MM.1S (cell line): ENCODE measurements around the gene ASCL1.

ENCODE experiments used
- DNase-seq: peaks from one replicate; pipeline ENCODE4 v3.0.0-alpha.2; 2015
- H2AFZ ChIP-seq: fragments of 300-600 bp; sonication (generic); 2 replicates; pipeline ENCODE4 v1.6.0; 2016; ENCODE audit warnings: antibody characterized with exemption, low read length
- H3F3A ChIP-seq: fragments of 300-600 bp; sonication (generic); 2 replicates; pipeline ENCODE4 v1.6.1; 2016; ENCODE audit warnings: mild to moderate bottlenecking, antibody characterized with exemption, low read length, moderate library complexity, mixed read lengths; ENCODE audit not compliant: insufficient read depth
- H3K27ac ChIP-seq: fragments of 300-600 bp; sonication (generic); 2 replicates; pipeline ENCODE4 v1.5.1; 2016; ENCODE audit warnings: mild to moderate bottlenecking, low read length
- H3K27me3 ChIP-seq: fragments of 300-600 bp; sonication (generic); replicated peaks from 2 replicates; pipeline ENCODE4 v1.6.0; 2016; ENCODE audit warnings: low read length; ENCODE audit not compliant: insufficient read depth
- H3K36me3 ChIP-seq: fragments of 300-600 bp; sonication (generic); replicated peaks from 2 replicates; pipeline ENCODE4 v1.6.1; 2016; ENCODE audit warnings: mild to moderate bottlenecking, low read length, mixed read lengths; ENCODE audit not compliant: insufficient read depth
- H3K4me1 ChIP-seq: fragments of 300-600 bp; sonication (generic); 2 replicates; pipeline ENCODE4 v1.6.1; 2016; ENCODE audit warnings: low read length, mixed read lengths
- H3K4me2 ChIP-seq: fragments of 300-600 bp; sonication (generic); 2 replicates; pipeline ENCODE4 v1.6.0; 2016; ENCODE audit warnings: low read depth, low read length
- H3K4me3 ChIP-seq: fragments of 300-600 bp; sonication (generic); 2 replicates; pipeline ENCODE4 v1.5.1; 2016; ENCODE audit warnings: low read length, mixed read lengths
- H3K79me2 ChIP-seq: fragments of 300-600 bp; sonication (generic); 2 replicates; pipeline ENCODE4 v1.6.1; 2016; ENCODE audit warnings: mixed run types, low read length, mixed read lengths
- H3K9ac ChIP-seq: fragments of 300-600 bp; sonication (generic); 2 replicates; pipeline ENCODE4 v1.6.1; 2016; ENCODE audit warnings: low read length, mixed read lengths
- H3K9me2 ChIP-seq: fragments of 300-600 bp; sonication (generic); replicated peaks from 2 replicates; pipeline ENCODE4 v1.6.1; 2016; ENCODE audit warnings: mild to moderate bottlenecking, low read length, mixed read lengths; ENCODE audit not compliant: insufficient read depth
- H3K9me3 ChIP-seq: fragments of 300-600 bp; sonication (generic); replicated peaks from 2 replicates; pipeline ENCODE4 v1.6.1; 2016; ENCODE audit warnings: mild to moderate bottlenecking, low read length, mixed read lengths; ENCODE audit not compliant: insufficient read depth
- H4K20me1 ChIP-seq: fragments of 300-600 bp; sonication (generic); 2 replicates; pipeline ENCODE4 v1.6.1; 2016; ENCODE audit warnings: mild to moderate bottlenecking, low read length, moderate library complexity, mixed read lengths; ENCODE audit not compliant: insufficient read depth
- EZH2 ChIP-seq: fragments of 300-600 bp; sonication (generic); optimal IDR thresholded peaks from 2 replicates; pipeline ENCODE3; 2017; ENCODE audit warnings: low read depth, mild to moderate bottlenecking, antibody characterized with exemption, low read length, mixed read lengths
- EZH2phosphoT487 ChIP-seq: fragments of 300-600 bp; sonication (generic); IDR thresholded peaks from 2 replicates; pipeline ENCODE4 v1.6.1; 2018; ENCODE audit warnings: antibody characterized with exemption, low read length
- TF ChIP-seq, protein P1 (sequence below): fragments of 300-600 bp; sonication (generic); IDR thresholded peaks from 2 replicates; pipeline ENCODE4 v1.5.1; 2016; ENCODE audit warnings: antibody characterized with exemption, low read length, mixed read lengths

ASCL1 gene

DNA sequence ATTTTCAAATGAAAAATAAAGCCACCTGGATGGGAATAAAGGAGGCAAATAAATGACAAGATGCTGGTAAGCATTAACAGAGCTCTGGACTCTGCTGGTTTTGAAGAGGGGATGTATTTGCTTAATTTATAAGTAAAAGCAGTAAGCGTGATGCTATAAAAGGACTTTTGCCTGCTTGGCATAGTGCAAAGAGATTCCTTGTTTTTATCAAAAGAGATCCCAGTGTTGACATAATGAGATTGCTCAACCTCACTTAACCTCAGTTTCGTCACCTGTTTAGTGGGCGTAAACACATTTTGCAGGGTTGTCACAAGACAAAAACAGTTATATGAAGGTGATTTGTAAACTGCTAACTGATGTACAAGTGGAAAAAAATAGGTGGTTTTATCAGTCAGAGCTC lies 13.8 kb downstream of the ASCL1 start:
- H3K9ac ChIP-seq: no peak overlapping the region
- H4K20me1 ChIP-seq: no peaks in the 10 kb centered on the region
- H3K9me2 ChIP-seq: no peaks in the 10 kb centered on the region
- no peak for DNase-seq
- no peak overlapping the region for H3K4me3 ChIP-seq
- H3K79me2 ChIP-seq: no peaks in the 10 kb centered on the region
- H3K4me1 ChIP-seq: no peaks in the 10 kb centered on the region
- H3K27ac ChIP-seq: no peak overlapping the region
- TF ChIP-seq EZH2phosphoT487 (no peak), EZH2 (no peak)
- TF ChIP-seq, protein P1, sequence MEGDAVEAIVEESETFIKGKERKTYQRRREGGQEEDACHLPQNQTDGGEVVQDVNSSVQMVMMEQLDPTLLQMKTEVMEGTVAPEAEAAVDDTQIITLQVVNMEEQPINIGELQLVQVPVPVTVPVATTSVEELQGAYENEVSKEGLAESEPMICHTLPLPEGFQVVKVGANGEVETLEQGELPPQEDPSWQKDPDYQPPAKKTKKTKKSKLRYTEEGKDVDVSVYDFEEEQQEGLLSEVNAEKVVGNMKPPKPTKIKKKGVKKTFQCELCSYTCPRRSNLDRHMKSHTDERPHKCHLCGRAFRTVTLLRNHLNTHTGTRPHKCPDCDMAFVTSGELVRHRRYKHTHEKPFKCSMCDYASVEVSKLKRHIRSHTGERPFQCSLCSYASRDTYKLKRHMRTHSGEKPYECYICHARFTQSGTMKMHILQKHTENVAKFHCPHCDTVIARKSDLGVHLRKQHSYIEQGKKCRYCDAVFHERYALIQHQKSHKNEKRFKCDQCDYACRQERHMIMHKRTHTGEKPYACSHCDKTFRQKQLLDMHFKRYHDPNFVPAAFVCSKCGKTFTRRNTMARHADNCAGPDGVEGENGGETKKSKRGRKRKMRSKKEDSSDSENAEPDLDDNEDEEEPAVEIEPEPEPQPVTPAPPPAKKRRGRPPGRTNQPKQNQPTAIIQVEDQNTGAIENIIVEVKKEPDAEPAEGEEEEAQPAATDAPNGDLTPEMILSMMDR: no peak
- no peaks in the 10 kb centered on the region for H3K9me3 ChIP-seq
- no peak overlapping the region for H3K4me2 ChIP-seq
- H3F3A ChIP-seq: no peaks in the 10 kb centered on the region
- no peaks in the 10 kb centered on the region for H3K27me3 ChIP-seq
- no peaks in the 10 kb centered on the region for H3K36me3 ChIP-seq
- no peak overlapping the region for H2AFZ ChIP-seq

DNA sequence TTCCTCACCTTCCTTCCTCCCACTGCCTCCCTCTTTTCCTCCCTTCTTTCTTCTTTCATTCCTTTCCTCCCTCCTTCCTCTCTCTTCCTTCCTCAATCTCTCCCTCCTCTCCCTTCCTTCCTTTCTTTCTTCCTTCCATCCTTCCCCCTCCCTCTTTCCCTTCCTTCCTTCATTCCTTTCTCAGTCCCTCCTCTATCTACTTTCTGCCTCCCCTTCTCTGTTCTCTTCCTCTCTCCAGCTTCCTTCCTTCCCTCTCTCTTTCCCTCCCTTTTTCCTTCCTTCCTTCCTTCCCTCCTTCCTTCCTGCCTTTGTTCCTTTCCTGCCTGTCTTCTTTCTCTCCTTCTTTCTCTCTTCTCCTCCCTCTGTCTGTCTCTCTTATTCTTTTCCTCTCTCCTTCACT lies 16.1 kb downstream of the ASCL1 start:
- Histone ChIP-seq H3K27ac (no peak overlapping the region), H3K9me2 (no peaks in the 10 kb centered on the region), H3K4me3 (no peak overlapping the region), H3K4me1 (no peaks in the 10 kb centered on the region), H3K36me3 (no peaks in the 10 kb centered on the region), H3K4me2 (no peak overlapping the region), H3K9me3 (no peaks in the 10 kb centered on the region), H3F3A (no peaks in the 10 kb centered on the region), H3K9ac (no peak overlapping the region), H3K27me3 (no peaks in the 10 kb centered on the region), H2AFZ (no peak overlapping the region), H4K20me1 (no peaks in the 10 kb centered on the region), H3K79me2 (no peaks in the 10 kb centered on the region)
- no peak for TF ChIP-seq EZH2
- TF ChIP-seq EZH2phosphoT487: no peak
- TF ChIP-seq, protein P1: no peak
- no peak for DNase-seq

DNA sequence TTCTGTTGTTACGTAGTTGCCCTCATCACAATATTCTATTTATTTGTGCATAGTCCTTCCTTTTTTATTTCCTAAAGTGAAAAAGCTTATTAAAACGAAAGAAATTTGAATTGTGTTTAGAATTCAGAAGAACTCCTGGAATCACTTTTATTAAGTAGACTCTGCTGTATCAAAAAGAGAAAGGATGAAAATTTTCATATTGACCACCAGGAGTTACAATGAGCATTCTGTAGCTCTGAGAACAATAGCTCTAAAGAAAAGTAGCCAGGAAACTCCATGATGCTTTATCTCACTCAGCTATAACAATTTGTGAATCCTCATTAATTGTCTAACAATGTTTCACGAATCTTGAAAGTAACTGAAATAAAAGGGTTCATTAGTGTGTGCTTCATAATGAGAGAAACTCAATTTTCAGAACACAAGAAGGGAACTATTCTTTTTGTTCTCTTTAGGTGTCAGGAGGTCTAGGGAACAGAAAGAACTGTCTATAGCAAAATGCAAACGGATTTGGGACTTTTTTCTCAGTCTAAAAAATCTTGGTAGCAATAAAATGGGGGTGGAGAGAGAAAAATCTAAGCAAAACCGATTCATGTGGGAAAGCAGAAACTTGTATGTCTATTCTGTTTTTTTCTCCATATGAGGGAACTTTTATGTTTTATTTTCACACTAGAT lies 19.3 kb downstream of the ASCL1 start:
- H3K27me3 ChIP-seq: no peaks in the 10 kb centered on the region
- no peaks in the 10 kb centered on the region for H4K20me1 ChIP-seq
- no peak overlapping the region for H2AFZ ChIP-seq
- no peaks in the 10 kb centered on the region for H3K9me2 ChIP-seq
- H3K9me3 ChIP-seq: no peaks in the 10 kb centered on the region
- no peaks in the 10 kb centered on the region for H3K36me3 ChIP-seq
- no peak overlapping the region for H3K27ac ChIP-seq
- H3K4me2 ChIP-seq: no peak overlapping the region
- H3F3A ChIP-seq: no peaks in the 10 kb centered on the region
- no peaks in the 10 kb centered on the region for H3K79me2 ChIP-seq
- no peak for TF ChIP-seq EZH2
- TF ChIP-seq, protein P1: no peak; the same call in 1 of the 2 replicates
- no peak overlapping the region for H3K4me3 ChIP-seq
- no peak for DNase-seq
- no peaks in the 10 kb centered on the region for H3K4me1 ChIP-seq
- H3K9ac ChIP-seq: no peak overlapping the region
